ENCODE measurements around the gene PROCR.
"Not testable (repeated sequence)": the region's sequence is repeated elsewhere in the genome, so short reads cannot be mapped to it uniquely, and the experiment has no call there.

Gene PROCR

GRCh38 chr20:35166242-35166830 is 5.5 kb upstream of the PROCR start:
- Histone ChIP-seq H3F3A (ENCODE audit: low read depth) (peaks cover 5% of the 10 kb centered on the region), H3K9me3 (ENCODE audit: insufficient read depth, low read depth, low read length) (no peaks in the 10 kb centered on the region), H3K4me3 (ENCODE audit: low read length, poor library complexity, severe bottlenecking) (no peak overlapping the region), H3K4me2 (ENCODE audit: low read depth, low read length, poor library complexity, severe bottlenecking) (peak overlapping the region; percentile 31), H3K36me3 (ENCODE audit: insufficient read depth, low read length) (no peaks in the 10 kb centered on the region), H3K27me3 (ENCODE audit: insufficient read depth, low read length, poor library complexity, severe bottlenecking) (no peaks in the 10 kb centered on the region), H3K9me2 (replicated peaks; ENCODE audit: low read depth, low read length) (no peaks in the 10 kb centered on the region), H4K20me1 (ENCODE audit: insufficient read depth, low read length, poor library complexity, severe bottlenecking) (no peaks in the 10 kb centered on the region), H3K9ac (ENCODE audit: low read depth, low read length, poor library complexity, severe bottlenecking) (no peak overlapping the region), H3K4me1 (ENCODE audit: insufficient read depth, low read length, poor library complexity, severe bottlenecking) (peaks cover 19% of the 10 kb centered on the region), H3K79me2 (ENCODE audit: insufficient read depth, low read length) (no peaks in the 10 kb centered on the region), H2AFZ (ENCODE audit: low read length) (peak overlapping the region; percentile 42; the same call in 1 of the 2 replicates)
- TF ChIP-seq CTCF (conservative IDR thresholded peaks at IDR 0.05; ENCODE audit: low read length) (no peak), EZH2phosphoT487 (IDR thresholded peaks at IDR 0.05; ENCODE audit: borderline replicate concordance) (no peak)

GRCh38 chr20:35167787-35168186 is 4.1 kb upstream of the PROCR start:
- Histone ChIP-seq H3K36me3 (ENCODE audit: insufficient read depth, low read length) (no peaks in the 10 kb centered on the region), H3K4me1 (ENCODE audit: insufficient read depth, low read length, poor library complexity, severe bottlenecking) (peaks cover 33% of the 10 kb centered on the region), H3K27me3 (ENCODE audit: insufficient read depth, low read length, poor library complexity, severe bottlenecking) (no peaks in the 10 kb centered on the region), H3K9me2 (replicated peaks; ENCODE audit: low read depth, low read length) (no peaks in the 10 kb centered on the region), H3K4me2 (ENCODE audit: low read depth, low read length, poor library complexity, severe bottlenecking) (no peak overlapping the region), H3K9me3 (ENCODE audit: insufficient read depth, low read depth, low read length) (no peaks in the 10 kb centered on the region), H3K9ac (ENCODE audit: low read depth, low read length, poor library complexity, severe bottlenecking) (no peak overlapping the region), H2AFZ (ENCODE audit: low read length) (no peak overlapping the region), H3F3A (ENCODE audit: low read depth) (peaks cover 5% of the 10 kb centered on the region), H3K79me2 (ENCODE audit: insufficient read depth, low read length) (no peaks in the 10 kb centered on the region), H3K4me3 (ENCODE audit: low read length, poor library complexity, severe bottlenecking) (no peak overlapping the region), H4K20me1 (ENCODE audit: insufficient read depth, low read length, poor library complexity, severe bottlenecking) (no peaks in the 10 kb centered on the region)
- TF ChIP-seq CTCF (conservative IDR thresholded peaks at IDR 0.05; ENCODE audit: low read length) (no peak), EZH2phosphoT487 (IDR thresholded peaks at IDR 0.05; ENCODE audit: borderline replicate concordance) (no peak)

GRCh38 chr20:35168701-35169409 is 3.0 kb upstream of the PROCR start:
- H3K9ac ChIP-seq (ENCODE audit: low read depth, low read length, poor library complexity, severe bottlenecking); H3K9me3 ChIP-seq (ENCODE audit: insufficient read depth, low read depth, low read length); H3K36me3 ChIP-seq (ENCODE audit: insufficient read depth, low read length); H3K4me3 ChIP-seq (ENCODE audit: low read length, poor library complexity, severe bottlenecking); H4K20me1 ChIP-seq (ENCODE audit: insufficient read depth, low read length, poor library complexity, severe bottlenecking); H3K27me3 ChIP-seq (ENCODE audit: insufficient read depth, low read length, poor library complexity, severe bottlenecking); H3F3A ChIP-seq (ENCODE audit: low read depth); H2AFZ ChIP-seq (ENCODE audit: low read length); H3K4me2 ChIP-seq (ENCODE audit: low read depth, low read length, poor library complexity, severe bottlenecking); H3K9me2 ChIP-seq (replicated peaks; ENCODE audit: low read depth, low read length); H3K79me2 ChIP-seq (ENCODE audit: insufficient read depth, low read length): not testable (repeated sequence)
- peaks cover 33% of the 10 kb centered on the region for H3K4me1 ChIP-seq (ENCODE audit: insufficient read depth, low read length, poor library complexity, severe bottlenecking)

- Histone ChIP-seq H3K36me3 (ENCODE audit: insufficient read depth, low read length) (no peaks in the 10 kb centered on the region), H3K9me3 (ENCODE audit: insufficient read depth, low read depth, low read length) (no peaks in the 10 kb centered on the region), H3K4me1 (ENCODE audit: insufficient read depth, low read length, poor library complexity, severe bottlenecking) (peaks cover 26% of the 10 kb centered on the region), H3F3A (ENCODE audit: low read depth) (no peaks in the 10 kb centered on the region), H3K9ac (ENCODE audit: low read depth, low read length, poor library complexity, severe bottlenecking) (peak overlapping the region; percentile 53), H3K4me3 (ENCODE audit: low read length, poor library complexity, severe bottlenecking) (peak overlapping the region; percentile 72), H3K79me2 (ENCODE audit: insufficient read depth, low read length) (no peaks in the 10 kb centered on the region), H3K4me2 (ENCODE audit: low read depth, low read length, poor library complexity, severe bottlenecking) (peak overlapping the region; percentile 82), H4K20me1 (ENCODE audit: insufficient read depth, low read length, poor library complexity, severe bottlenecking) (no peaks in the 10 kb centered on the region), H3K9me2 (replicated peaks; ENCODE audit: low read depth, low read length) (no peaks in the 10 kb centered on the region), H2AFZ (ENCODE audit: low read length) (peak overlapping the region; percentile 96), H3K27me3 (ENCODE audit: insufficient read depth, low read length, poor library complexity, severe bottlenecking) (no peaks in the 10 kb centered on the region)
- TF ChIP-seq EZH2phosphoT487 (IDR thresholded peaks at IDR 0.05; ENCODE audit: borderline replicate concordance) (no peak), CTCF (conservative IDR thresholded peaks at IDR 0.05; ENCODE audit: low read length) (no peak)
Measured at GRCh38 chr20:35171438-35171752, 477 bp upstream of the PROCR start.

All from Loucy (cell line).